Left ventricle myocardium inferior (tissue), 1 donor: ENCODE data around the gene SDK1. TPM values are rescaled to one million over a fixed set of nuclear protein-coding genes. Genes with fewer than 3 reads are reported as not detected.

ENCODE experiments used
- DNase-seq: peaks from one replicate; pipeline ENCODE4 v3.0.0-alpha.2; 2020
- H3K27ac ChIP-seq: fragments of 200-600 bp; replicated peaks from 2 replicates; pipeline ENCODE4 v1.8.0; 2021
- H3K27me3 ChIP-seq: fragments of 200-600 bp; 2 replicates; pipeline ENCODE4 v1.8.0; 2021; ENCODE audit warnings: low read depth
- H3K36me3 ChIP-seq: fragments of 200-600 bp; 2 replicates; pipeline ENCODE4 v1.8.0; 2021
- H3K4me1 ChIP-seq: fragments of 200-600 bp; 2 replicates; pipeline ENCODE4 v1.8.0; 2021
- H3K4me3 ChIP-seq: fragments of 200-600 bp; 2 replicates; pipeline ENCODE4 v1.8.0; 2021; ENCODE audit warnings: mild to moderate bottlenecking, moderate library complexity
- H3K9me3 ChIP-seq: fragments of 200-600 bp; replicated peaks from 2 replicates; pipeline ENCODE4 v1.8.0; 2021
- CTCF ChIP-seq: fragments of 200-600 bp; IDR thresholded peaks from 2 replicates; pipeline ENCODE4 v1.8.0; 2021; ENCODE audit warnings: antibody characterized with exemption, mild to moderate bottlenecking, borderline replicate concordance
- intact Hi-C: fragments of 100-400 bp; cut with micrococcal nuclease; formaldehyde crosslinking; loops from one replicate; pipeline ENCODE4 v1.11.0; 2022
- total RNA-seq: library from RNA; stranded (reverse); fragmentation: NEBNext Ultra II Directional; extraction: Animal tissue kit (Norgen Biotek cat#: 25700); gene quantifications from one replicate; pipeline ENCODE4 v1.2.1, GENCODE V29; 2021
- donor health status: DM: no; HTN: yes; CAD: no; lungs with severe emphysema.

Gene SDK1
- total RNA-seq, 1 donor from 2014 or later: 1.3 TPM

GRCh38 chr7:3915337-3915878 lies 614.4 kb downstream of the SDK1 start:
- Histone ChIP-seq H3K27me3 (no peaks in the 10 kb centered on the region), H3K4me1 (no peaks in the 10 kb centered on the region), H3K36me3 (no peaks in the 10 kb centered on the region), H3K27ac (no peak overlapping the region), H3K9me3 (no peaks in the 10 kb centered on the region), H3K4me3 (no peak overlapping the region)
- intact Hi-C loops: no loop called here
- TF ChIP-seq CTCF: no peak
- no peak for DNase-seq

GRCh38 chr7:3916146-3916545 lies 615.1 kb downstream of the SDK1 start:
- no peaks in the 10 kb centered on the region for H3K9me3 ChIP-seq
- DNase-seq: no peak
- no peak overlapping the region for H3K4me3 ChIP-seq
- intact Hi-C loops: no loop called here
- no peak for TF ChIP-seq CTCF
- no peaks in the 10 kb centered on the region for H3K27me3 ChIP-seq
- H3K4me1 ChIP-seq: no peaks in the 10 kb centered on the region
- H3K27ac ChIP-seq: no peak overlapping the region
- H3K36me3 ChIP-seq: no peaks in the 10 kb centered on the region

- no peak for TF ChIP-seq CTCF
- intact Hi-C loops: no loop called here
- Histone ChIP-seq H3K36me3 (no peaks in the 10 kb centered on the region), H3K9me3 (no peaks in the 10 kb centered on the region), H3K27ac (no peak overlapping the region), H3K27me3 (no peaks in the 10 kb centered on the region), H3K4me3 (no peak overlapping the region), H3K4me1 (peaks cover 3% of the 10 kb centered on the region)
- no peak for DNase-seq
These were observed 616.4 kb downstream of the SDK1 start for GRCh38 chr7:3917436-3917835.

GRCh38 chr7:3918576-3918975 lies 617.5 kb downstream of the SDK1 start:
- H3K27me3 ChIP-seq: peaks cover 4% of the 10 kb centered on the region
- no peak overlapping the region for H3K4me3 ChIP-seq
- no peaks in the 10 kb centered on the region for H3K9me3 ChIP-seq
- no peak for DNase-seq
- intact Hi-C loops: no loop called here
- H3K36me3 ChIP-seq: no peaks in the 10 kb centered on the region
- H3K4me1 ChIP-seq: peaks cover 10% of the 10 kb centered on the region
- H3K27ac ChIP-seq: no peak overlapping the region
- no peak for TF ChIP-seq CTCF

- peak; percentile 25 for DNase-seq
- Histone ChIP-seq H3K9me3 (no peaks in the 10 kb centered on the region), H3K4me3 (peak overlapping the region; percentile 24), H3K27ac (no peak overlapping the region), H3K27me3 (peaks cover 10% of the 10 kb centered on the region), H3K36me3 (no peaks in the 10 kb centered on the region), H3K4me1 (peaks cover 10% of the 10 kb centered on the region)
- intact Hi-C loops: no loop called here
- TF ChIP-seq CTCF: peak; percentile 41
These were observed 621.2 kb downstream of the SDK1 start for GRCh38 chr7:3922175-3922635.
